ENCODE data around the gene POTEI. TPM values are rescaled to one million over a fixed set of nuclear protein-coding genes. Genes with fewer than 3 reads are reported as not detected.
"Not testable (repeated sequence)": the region's sequence is repeated elsewhere in the genome, so short reads cannot be mapped to it uniquely, and the experiment has no call there.

The POTEI gene
- total RNA-seq, 1 donor from 2014 or later = 0.05 TPM

DNA sequence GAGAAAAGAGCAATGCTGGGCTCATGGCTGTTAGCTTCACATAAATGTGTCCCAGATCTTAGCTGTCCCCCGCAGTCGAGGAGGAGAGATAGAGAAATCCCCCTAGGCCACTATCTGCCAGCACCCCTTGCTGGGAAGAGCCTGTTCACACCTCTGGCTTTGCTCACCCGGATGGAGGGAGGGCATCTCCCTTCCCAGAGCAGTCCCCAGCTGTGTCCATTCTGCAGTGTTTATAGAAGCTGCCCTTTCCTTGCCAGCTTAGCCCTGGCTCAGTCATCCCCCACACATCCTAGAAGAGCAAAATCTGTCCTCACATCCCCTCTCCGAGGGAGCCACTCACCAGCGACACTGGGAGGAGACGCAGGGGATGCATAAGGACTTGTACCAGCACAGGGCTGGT lies 20.4 kb upstream of the POTEI start:
- not testable (repeated sequence) for H3K27me3 Mint-ChIP-seq (ENCODE audit: unreplicated experiment); H3K27ac Mint-ChIP-seq (ENCODE audit: unreplicated experiment); H3K4me3 Mint-ChIP-seq (ENCODE audit: unreplicated experiment); H3K4me1 Mint-ChIP-seq (ENCODE audit: unreplicated experiment); H3K9me3 Mint-ChIP-seq (ENCODE audit: unreplicated experiment); DNase-seq (ENCODE audit: extremely low spot score, unreplicated experiment); H3K36me3 Mint-ChIP-seq (ENCODE audit: unreplicated experiment)

DNA sequence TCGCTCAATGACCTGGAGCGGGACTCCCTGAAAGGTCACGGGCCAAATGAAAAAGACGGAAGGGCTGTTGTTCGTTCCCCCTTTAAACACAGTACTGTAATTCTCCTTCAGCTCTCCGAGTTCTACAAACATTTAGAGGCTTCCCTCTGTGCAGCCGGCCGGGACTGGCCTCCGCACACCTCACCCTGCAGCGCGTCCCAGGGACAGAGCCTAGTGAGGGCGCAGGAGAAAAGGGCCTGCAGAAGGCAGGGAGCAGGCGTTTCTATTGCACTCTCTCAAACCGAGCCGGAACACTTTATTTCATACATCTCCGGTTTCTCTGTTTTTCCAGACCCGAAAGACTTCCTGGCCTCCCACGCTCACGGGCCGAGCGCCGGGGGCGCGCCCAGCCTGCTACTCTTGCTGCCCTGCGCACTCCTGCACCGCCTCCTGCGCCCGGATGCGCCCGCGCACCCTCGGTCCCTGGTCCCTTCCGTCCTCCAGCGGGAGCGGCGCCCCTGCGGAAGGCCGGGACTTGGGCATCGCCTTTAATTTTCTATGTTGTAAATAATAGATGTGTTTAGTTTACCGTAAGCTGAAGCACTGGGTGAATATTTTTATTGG lies 18.3 kb upstream of the POTEI start:
- not testable (repeated sequence) for H3K4me3 Mint-ChIP-seq (ENCODE audit: unreplicated experiment); H3K4me1 Mint-ChIP-seq (ENCODE audit: unreplicated experiment); H3K27ac Mint-ChIP-seq (ENCODE audit: unreplicated experiment); H3K9me3 Mint-ChIP-seq (ENCODE audit: unreplicated experiment); H3K36me3 Mint-ChIP-seq (ENCODE audit: unreplicated experiment); DNase-seq (ENCODE audit: extremely low spot score, unreplicated experiment); H3K27me3 Mint-ChIP-seq (ENCODE audit: unreplicated experiment)

DNA sequence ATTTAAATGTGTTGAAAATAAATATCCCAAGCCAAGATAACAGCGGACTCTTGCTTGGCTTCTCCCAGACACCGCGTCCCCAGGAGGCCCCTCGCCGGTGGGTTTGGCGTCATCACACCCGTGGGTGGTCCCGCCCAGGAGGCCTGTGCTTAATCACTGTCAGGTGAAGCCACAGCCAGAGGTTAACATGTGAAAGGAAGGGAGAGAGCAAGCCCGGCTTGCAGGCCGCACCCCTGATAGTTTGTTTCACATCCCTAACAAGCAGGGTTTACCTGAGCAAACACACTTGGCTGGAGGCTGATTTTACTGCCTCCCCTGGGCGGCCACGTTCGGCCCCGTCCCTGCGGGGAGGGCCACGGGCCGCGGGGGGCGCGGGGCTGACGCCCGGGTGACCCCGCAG lies 13.3 kb upstream of the POTEI start:
- not testable (repeated sequence) for H3K4me3 Mint-ChIP-seq (ENCODE audit: unreplicated experiment); H3K36me3 Mint-ChIP-seq (ENCODE audit: unreplicated experiment); H3K27me3 Mint-ChIP-seq (ENCODE audit: unreplicated experiment); H3K9me3 Mint-ChIP-seq (ENCODE audit: unreplicated experiment); DNase-seq (ENCODE audit: extremely low spot score, unreplicated experiment); H3K27ac Mint-ChIP-seq (ENCODE audit: unreplicated experiment); H3K4me1 Mint-ChIP-seq (ENCODE audit: unreplicated experiment)

DNA sequence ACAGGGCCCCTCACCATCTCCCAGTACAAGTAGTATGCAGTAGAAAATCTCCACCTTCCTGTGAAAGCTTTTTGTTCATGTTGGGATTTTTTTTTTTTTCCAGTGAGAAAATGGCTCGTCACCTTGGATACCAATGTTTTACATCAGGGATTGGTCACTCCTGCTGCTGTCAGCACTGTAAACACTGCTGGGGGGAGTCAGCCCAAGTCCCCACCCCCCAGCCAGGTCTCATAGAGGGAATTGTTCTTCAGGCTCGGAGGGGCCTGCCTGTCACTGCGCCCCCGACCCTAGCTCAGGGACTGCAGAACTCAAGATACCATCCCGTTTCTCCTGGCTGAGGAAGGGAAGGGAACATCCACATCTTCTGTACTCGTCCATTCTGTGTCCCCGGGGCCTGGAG lies 11.9 kb upstream of the POTEI start, which contains the start of gene CFC1B:
Gene CFC1B, plus strand, starts transcription at position 231 of the 400 bp plus-strand sequence. CDS start 263 bp downstream, outside the sequence.
- DNase-seq (ENCODE audit: extremely low spot score, unreplicated experiment); H3K4me3 Mint-ChIP-seq (ENCODE audit: unreplicated experiment); H3K27ac Mint-ChIP-seq (ENCODE audit: unreplicated experiment); H3K9me3 Mint-ChIP-seq (ENCODE audit: unreplicated experiment); H3K4me1 Mint-ChIP-seq (ENCODE audit: unreplicated experiment); H3K27me3 Mint-ChIP-seq (ENCODE audit: unreplicated experiment); H3K36me3 Mint-ChIP-seq (ENCODE audit: unreplicated experiment): not testable (repeated sequence)

DNA sequence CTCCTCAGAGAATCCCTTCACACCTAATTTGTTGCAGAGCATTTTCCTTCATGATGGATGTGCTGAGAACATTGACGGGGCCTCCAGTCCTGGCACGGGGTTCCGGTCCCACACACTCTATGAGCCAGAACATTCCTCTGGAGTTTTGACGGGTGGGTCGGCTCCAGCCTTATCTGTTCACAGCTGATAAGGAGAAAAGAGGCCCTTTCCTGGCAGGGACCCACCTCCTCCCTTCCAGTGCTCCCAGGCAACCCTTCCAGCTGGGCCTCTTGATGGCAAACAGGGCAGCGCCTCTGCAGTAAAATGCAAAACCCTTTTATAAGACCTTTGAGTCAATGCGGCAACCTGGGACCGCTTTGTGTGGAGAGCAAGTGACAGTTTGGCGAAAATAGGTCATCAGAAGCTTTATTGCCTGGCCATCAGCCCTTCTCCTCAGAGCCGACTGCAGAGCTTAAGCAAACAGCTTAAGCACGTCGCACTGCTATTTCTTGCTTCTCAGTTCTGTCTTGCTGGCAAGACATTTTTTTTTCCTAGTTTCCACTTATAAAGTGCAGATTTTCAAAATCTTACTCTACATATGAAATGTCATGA lies 9.5 kb upstream of the POTEI start:
- not testable (repeated sequence) for H3K36me3 Mint-ChIP-seq (ENCODE audit: unreplicated experiment); H3K27me3 Mint-ChIP-seq (ENCODE audit: unreplicated experiment); H3K4me1 Mint-ChIP-seq (ENCODE audit: unreplicated experiment); H3K9me3 Mint-ChIP-seq (ENCODE audit: unreplicated experiment); DNase-seq (ENCODE audit: extremely low spot score, unreplicated experiment); H3K27ac Mint-ChIP-seq (ENCODE audit: unreplicated experiment); H3K4me3 Mint-ChIP-seq (ENCODE audit: unreplicated experiment)

DNA sequence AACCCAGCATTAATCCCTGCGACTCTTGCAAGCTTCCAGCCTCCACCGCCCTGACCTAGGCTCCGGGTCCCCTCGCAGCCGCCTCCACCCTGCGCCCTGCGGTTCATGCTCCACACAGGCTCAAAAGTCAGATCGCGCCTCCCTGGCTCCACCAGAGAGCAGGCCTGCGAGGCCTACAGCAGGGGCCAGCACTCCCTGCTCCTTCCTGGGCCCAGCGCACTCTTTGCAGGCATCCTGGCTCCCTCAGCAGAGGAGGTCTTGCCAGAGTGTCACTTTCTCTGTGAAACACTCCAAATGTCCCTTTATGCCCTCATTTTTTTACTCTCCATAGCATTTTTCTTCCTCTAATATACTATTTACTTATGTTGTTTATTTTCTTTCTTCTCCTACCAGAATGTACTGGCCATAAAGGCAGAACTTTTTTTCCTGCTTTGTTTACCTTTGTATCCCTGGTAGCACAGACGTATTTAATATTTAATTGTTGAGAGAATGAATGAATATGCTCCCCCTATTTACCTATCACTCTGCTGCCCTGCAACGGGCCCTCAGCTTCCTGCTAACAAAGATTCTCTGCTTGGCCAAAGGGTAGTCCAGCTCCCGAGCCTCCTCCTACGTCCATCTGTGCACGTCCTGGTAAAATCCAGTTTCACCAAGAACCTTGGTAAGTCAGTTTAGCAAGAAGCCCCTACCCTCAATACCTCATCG lies 2.8 kb upstream of the POTEI start:
- not testable (repeated sequence) for H3K36me3 Mint-ChIP-seq (ENCODE audit: unreplicated experiment); H3K27ac Mint-ChIP-seq (ENCODE audit: unreplicated experiment); H3K27me3 Mint-ChIP-seq (ENCODE audit: unreplicated experiment); DNase-seq (ENCODE audit: extremely low spot score, unreplicated experiment); H3K4me3 Mint-ChIP-seq (ENCODE audit: unreplicated experiment); H3K9me3 Mint-ChIP-seq (ENCODE audit: unreplicated experiment); H3K4me1 Mint-ChIP-seq (ENCODE audit: unreplicated experiment)

DNA sequence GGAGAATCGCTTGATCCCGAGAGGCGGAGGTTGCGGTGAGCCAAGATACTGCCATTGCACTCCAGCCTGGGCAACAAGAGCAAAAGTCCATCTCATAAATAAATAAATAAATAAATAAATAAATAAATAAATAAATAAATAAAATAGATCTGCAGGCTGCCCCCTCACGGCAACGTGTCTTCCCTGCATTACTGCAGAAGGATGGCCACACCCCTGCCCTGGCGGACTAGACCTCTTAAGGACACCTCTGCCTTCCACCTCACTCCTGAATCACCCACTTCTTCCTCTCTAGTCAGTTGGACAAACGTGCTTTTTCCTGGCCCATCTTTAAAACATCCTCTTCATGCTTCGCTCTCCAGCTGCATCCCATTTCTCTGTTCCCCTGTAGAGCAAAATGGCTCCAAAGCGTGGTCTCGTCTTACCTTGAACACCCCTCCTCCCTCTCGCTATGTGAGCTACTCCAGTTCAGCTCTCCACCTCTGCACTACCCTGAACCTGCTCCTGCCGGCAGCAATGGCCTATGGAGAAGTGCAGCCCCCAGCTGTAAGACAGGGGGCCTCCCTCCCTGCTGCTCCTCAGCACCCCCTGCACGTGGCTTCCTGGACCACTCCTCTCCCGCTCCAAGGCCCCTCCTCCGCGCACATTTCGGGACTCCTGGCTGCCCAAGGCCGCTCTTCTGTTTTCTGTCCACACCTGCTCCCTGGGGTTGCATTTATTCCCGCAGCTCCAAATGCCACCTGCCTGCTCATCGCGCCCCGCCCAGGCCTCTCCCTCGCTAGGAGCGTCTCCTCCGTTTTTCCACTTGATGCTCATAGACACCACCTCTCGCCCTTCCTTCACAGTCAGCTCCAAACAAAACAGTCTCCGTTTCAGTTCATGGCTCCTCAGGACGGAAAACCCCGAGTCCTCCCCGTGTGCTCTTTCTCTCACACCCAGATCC lies 1.9 kb upstream of the POTEI start:
- H3K9me3 Mint-ChIP-seq (ENCODE audit: unreplicated experiment); H3K36me3 Mint-ChIP-seq (ENCODE audit: unreplicated experiment); DNase-seq (ENCODE audit: extremely low spot score, unreplicated experiment); H3K4me3 Mint-ChIP-seq (ENCODE audit: unreplicated experiment); H3K27me3 Mint-ChIP-seq (ENCODE audit: unreplicated experiment); H3K27ac Mint-ChIP-seq (ENCODE audit: unreplicated experiment); H3K4me1 Mint-ChIP-seq (ENCODE audit: unreplicated experiment): not testable (repeated sequence)

DNA sequence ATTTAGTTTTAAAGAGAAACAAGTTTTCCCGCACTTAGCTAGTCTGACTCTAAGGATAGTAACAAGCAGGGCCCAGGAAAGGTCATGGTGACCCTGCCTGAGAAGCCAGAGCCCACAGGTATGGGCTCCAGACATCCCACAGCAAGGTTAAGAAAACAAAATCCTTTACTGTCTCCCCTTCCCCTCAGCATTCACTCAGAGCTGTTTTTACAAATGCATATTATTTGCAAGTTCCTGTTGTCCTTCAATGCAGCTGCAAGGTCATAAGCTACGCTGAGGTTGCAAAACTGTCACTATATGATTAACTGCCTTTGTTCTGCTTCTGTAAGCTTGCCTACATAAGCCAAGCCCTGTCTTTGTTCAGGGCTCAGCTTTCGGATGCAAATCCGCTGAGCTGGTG lies 18.1 kb downstream of the POTEI start:
- H3K4me3 Mint-ChIP-seq (ENCODE audit: unreplicated experiment); H3K36me3 Mint-ChIP-seq (ENCODE audit: unreplicated experiment); H3K27ac Mint-ChIP-seq (ENCODE audit: unreplicated experiment): not testable (repeated sequence)

DNA sequence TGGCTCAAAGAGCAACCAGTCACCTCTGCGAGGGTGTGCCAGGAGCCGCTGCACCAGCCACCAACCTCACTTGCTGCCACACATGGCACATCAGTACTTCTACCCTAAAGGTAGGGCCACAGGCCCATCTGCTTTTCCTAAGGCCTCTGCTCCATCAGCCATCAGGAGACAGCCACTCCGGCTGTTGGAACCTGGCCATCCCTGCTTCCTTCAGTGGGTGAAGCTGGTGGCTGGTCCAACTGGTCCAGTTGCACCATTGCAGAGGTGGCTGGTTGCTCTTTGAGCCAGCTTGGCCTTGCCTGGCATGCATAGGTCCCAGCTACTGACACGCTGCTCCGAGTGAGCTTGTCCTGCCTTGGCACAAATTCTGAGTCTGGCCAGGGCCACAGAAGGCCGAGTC lies 53.7 kb downstream of the POTEI start:
- H3K9me3 Mint-ChIP-seq (ENCODE audit: unreplicated experiment); H3K4me1 Mint-ChIP-seq (ENCODE audit: unreplicated experiment); H3K27me3 Mint-ChIP-seq (ENCODE audit: unreplicated experiment); DNase-seq (ENCODE audit: extremely low spot score, unreplicated experiment); H3K36me3 Mint-ChIP-seq (ENCODE audit: unreplicated experiment); H3K27ac Mint-ChIP-seq (ENCODE audit: unreplicated experiment); H3K4me3 Mint-ChIP-seq (ENCODE audit: unreplicated experiment): not testable (repeated sequence)

More for the DNA sequence above, 18.1 kb downstream of the POTEI start:
- H3K4me1 Mint-ChIP-seq (ENCODE audit: unreplicated experiment); H3K9me3 Mint-ChIP-seq (ENCODE audit: unreplicated experiment); H3K27me3 Mint-ChIP-seq (ENCODE audit: unreplicated experiment); DNase-seq (ENCODE audit: extremely low spot score, unreplicated experiment): not testable (repeated sequence)

DNA sequence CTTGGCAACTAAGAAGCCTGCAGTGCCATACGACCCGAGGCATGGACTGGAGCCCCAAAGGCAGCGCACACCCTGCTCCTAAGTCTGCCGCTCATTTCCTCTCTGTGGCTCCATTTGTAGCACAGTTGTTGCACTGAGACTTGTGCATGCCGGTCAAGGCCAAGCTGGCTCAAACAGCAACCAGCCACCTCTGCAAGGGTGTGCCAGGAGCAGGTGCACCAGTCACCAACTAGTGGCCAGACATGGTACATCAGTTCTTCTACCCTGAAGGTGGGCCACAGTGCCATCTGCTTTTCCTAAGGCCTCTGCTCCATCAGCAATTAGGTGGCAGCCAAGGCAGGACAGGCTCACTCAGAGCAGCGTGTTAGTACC lies 54.4 kb downstream of the POTEI start:
- not testable (repeated sequence) for H3K9me3 Mint-ChIP-seq (ENCODE audit: unreplicated experiment); H3K4me1 Mint-ChIP-seq (ENCODE audit: unreplicated experiment); H3K27ac Mint-ChIP-seq (ENCODE audit: unreplicated experiment); H3K36me3 Mint-ChIP-seq (ENCODE audit: unreplicated experiment); H3K27me3 Mint-ChIP-seq (ENCODE audit: unreplicated experiment); DNase-seq (ENCODE audit: extremely low spot score, unreplicated experiment); H3K4me3 Mint-ChIP-seq (ENCODE audit: unreplicated experiment)

DNA sequence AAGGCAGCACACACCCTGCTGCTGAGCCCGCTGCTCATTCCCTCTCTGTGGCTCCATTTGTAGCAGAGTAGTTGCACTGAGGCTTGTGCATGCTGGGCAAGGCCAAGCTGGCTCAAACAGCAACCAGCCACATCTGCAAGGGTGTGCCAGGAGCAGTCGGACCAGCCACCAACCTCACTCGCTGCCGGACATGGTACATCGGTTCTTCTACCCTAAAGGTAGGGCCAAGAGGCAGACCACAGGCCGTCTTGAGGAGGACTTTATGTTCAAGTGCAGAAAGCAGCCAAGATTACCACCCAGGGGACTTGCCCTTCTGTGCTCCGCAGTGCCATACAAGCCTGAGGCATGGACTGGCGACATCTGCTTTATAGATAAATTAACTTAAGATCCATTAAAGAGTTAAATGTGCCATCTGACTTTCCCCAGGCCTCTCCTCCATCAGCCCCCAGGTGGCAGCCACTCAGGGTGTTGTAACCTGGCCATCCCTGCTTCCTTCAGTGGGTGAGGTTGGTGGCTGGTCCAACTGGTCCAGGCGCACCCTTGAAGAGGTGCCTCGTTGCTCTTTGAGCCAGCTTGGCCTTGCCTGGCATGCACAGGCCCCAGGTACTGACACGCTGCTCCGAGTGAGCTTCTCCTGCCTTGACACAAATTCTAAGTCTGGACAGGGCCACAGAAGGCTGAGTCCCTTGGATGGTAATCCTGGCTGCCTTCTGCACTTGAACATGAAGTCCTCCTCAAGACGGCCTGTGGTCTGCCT lies 55.0 kb downstream of the POTEI start:
- not testable (repeated sequence) for H3K4me1 Mint-ChIP-seq (ENCODE audit: unreplicated experiment); DNase-seq (ENCODE audit: extremely low spot score, unreplicated experiment); H3K9me3 Mint-ChIP-seq (ENCODE audit: unreplicated experiment); H3K27me3 Mint-ChIP-seq (ENCODE audit: unreplicated experiment); H3K27ac Mint-ChIP-seq (ENCODE audit: unreplicated experiment); H3K4me3 Mint-ChIP-seq (ENCODE audit: unreplicated experiment); H3K36me3 Mint-ChIP-seq (ENCODE audit: unreplicated experiment)
